Ascending aorta (tissue), 2 donors: Measurements from ENCODE around the gene DGKI. TPM values are rescaled to one million over a fixed set of nuclear protein-coding genes. Genes with fewer than 3 reads are reported as not detected.

ENCODE experiments used
- DNase-seq, 2 donors: peaks; one replicate each; pipeline ENCODE4 v3.0.0-alpha.2; 2019; ENCODE audit warnings: low spot score in 2 of 2
- H3K27ac ChIP-seq, 2 donors: fragments of 200-600 bp; sonication (generic); one replicate each; pipeline ENCODE4 v1.5.1; 2016 to 2017; ENCODE audit warnings: mild to moderate bottlenecking in 1 of 2
- H3K27me3 ChIP-seq: fragments of 200-600 bp; sonication (generic); one replicate; pipeline ENCODE4 v1.5.1; 2017
- H3K36me3 ChIP-seq, 2 donors: fragments of 200-600 bp; sonication (generic); one replicate each; pipeline ENCODE4 v1.5.1; 2016
- H3K4me1 ChIP-seq, 2 donors: fragments of 200-600 bp; sonication (generic); one replicate each; pipeline ENCODE4 v1.5.1; 2016 to 2017; ENCODE audit warnings: mild to moderate bottlenecking in 1 of 2
- H3K4me3 ChIP-seq, 2 donors: fragments of 200-600 bp; sonication (generic); one replicate each; pipeline ENCODE4 v1.5.1; 2016 to 2017; ENCODE audit warnings: mild to moderate bottlenecking in 1 of 2
- H3K9me3 ChIP-seq, 2 donors: fragments of 200-600 bp; sonication (generic); one replicate each; pipeline ENCODE4 v1.5.1; 2016
- intact Hi-C: fragments of 100-400 bp; cut with DNase I; formaldehyde crosslinking; loops from one replicate; pipeline ENCODE4 v1.15.1; 2023
- total RNA-seq: library from RNA; depleted of rRNA; stranded (reverse); fragments of >200 nt; gene quantifications from one replicate; pipeline ENCODE4 v1.1.0, GENCODE V29; 2016
- TF ChIP-seq, protein P1 (sequence below), 3 experiments: fragments of 200-600 bp in 2 of 3; fragments of 450-650 bp in 1 of 3; sonication (generic) in 2 of 3; IDR thresholded peaks; one replicate each; pipeline ENCODE4 v1.5.1; 2016 to 2019; ENCODE audit warnings: antibody characterized with exemption in 3 of 3, mild to moderate bottlenecking in 1 of 3, moderate library complexity in 1 of 3

Gene DGKI
- total RNA-seq, 1 donor from 2014 or later = 13.4 TPM

DNA sequence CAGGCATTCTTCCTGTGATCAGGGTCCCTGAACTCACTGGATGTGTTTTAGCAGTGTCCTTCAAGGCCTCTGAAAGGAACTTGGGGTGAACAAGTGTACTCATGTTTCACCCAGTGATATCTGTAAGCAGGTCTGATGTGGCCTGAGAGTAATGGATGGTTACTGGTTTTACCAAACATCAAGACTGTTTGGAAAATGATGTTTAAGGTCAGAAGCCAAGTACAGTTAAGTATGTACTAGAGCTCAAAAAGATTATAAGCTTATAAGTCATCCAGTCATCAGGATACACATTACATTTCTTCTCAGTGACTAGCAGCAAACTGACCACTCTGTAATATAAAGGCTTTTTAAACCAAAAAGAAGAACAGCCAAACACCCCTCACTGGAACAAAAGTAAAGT lies 423.5 kb downstream of the DGKI start:
- Histone ChIP-seq H3K4me1 (no peaks in the 10 kb centered on the region), H3K4me3 (no peak overlapping the region), H3K9me3 (no peaks in the 10 kb centered on the region), H3K36me3 (no peaks in the 10 kb centered on the region), H3K27me3 (no peaks in the 10 kb centered on the region), H3K27ac (no peak overlapping the region)
- intact Hi-C loops = no loop called here
- TF ChIP-seq, protein P1, sequence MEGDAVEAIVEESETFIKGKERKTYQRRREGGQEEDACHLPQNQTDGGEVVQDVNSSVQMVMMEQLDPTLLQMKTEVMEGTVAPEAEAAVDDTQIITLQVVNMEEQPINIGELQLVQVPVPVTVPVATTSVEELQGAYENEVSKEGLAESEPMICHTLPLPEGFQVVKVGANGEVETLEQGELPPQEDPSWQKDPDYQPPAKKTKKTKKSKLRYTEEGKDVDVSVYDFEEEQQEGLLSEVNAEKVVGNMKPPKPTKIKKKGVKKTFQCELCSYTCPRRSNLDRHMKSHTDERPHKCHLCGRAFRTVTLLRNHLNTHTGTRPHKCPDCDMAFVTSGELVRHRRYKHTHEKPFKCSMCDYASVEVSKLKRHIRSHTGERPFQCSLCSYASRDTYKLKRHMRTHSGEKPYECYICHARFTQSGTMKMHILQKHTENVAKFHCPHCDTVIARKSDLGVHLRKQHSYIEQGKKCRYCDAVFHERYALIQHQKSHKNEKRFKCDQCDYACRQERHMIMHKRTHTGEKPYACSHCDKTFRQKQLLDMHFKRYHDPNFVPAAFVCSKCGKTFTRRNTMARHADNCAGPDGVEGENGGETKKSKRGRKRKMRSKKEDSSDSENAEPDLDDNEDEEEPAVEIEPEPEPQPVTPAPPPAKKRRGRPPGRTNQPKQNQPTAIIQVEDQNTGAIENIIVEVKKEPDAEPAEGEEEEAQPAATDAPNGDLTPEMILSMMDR (IDR thresholded peaks at IDR 0.05) = no peak
- no peak for DNase-seq

- TF ChIP-seq, protein P1 (IDR thresholded peaks at IDR 0.05) = no peak
- H3K36me3 ChIP-seq = no peaks in the 10 kb centered on the region
- no peak overlapping the region for H3K4me3 ChIP-seq
- no peak for DNase-seq
- no peaks in the 10 kb centered on the region for H3K9me3 ChIP-seq
- H3K27ac ChIP-seq = no peak overlapping the region
- no peaks in the 10 kb centered on the region for H3K4me1 ChIP-seq
- intact Hi-C loops = no loop called here
- no peaks in the 10 kb centered on the region for H3K27me3 ChIP-seq
These were observed 425.4 kb downstream of the DGKI start for GRCh38 chr7:137421366-137421765.

DNA sequence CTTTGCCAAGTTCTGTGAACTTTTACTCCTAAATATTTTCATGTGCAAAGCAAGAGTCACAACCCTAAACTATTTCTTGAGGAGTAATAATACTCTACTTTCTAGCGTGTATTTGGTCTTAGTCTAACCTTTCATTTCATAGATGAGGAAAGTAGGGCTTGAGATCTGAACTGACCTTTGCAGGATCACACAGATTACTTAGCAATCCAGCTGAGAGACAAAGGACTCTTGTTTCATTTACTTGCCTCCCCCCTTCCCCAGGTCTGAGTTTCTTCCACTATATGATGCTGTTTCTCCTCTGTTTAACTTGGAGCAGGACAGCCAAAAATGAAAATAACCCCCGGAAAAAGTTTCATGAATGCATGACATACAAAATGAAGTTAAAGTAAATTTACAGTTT lies 427.9 kb downstream of the DGKI start:
- Histone ChIP-seq H3K9me3 (no peaks in the 10 kb centered on the region), H3K4me3 (no peak overlapping the region), H3K27me3 (no peaks in the 10 kb centered on the region), H3K36me3 (no peaks in the 10 kb centered on the region), H3K27ac (no peak overlapping the region), H3K4me1 (no peaks in the 10 kb centered on the region)
- intact Hi-C loops = no loop called here
- DNase-seq = no peak
- TF ChIP-seq, protein P1 (IDR thresholded peaks at IDR 0.05) = no peak

DNA sequence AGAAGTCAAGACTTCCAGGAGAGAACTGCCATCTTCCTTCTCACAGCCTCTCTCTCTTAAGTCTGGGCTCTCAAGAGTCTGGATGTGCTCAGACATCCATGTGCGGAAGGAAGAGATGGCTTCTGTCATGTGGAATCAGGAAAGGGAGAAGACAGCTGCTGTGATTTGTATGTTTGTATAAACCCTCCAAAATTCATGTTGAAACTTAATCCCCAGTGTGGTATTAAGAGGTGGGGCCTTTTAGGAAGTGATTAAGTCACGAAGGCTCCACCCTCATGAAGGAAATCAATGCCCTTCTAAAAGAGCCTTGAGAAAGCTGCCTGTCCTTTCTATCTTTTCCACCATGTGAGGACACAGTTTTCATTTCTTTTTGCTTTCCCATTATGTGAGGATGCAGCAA lies 429.3 kb downstream of the DGKI start:
- H3K36me3 ChIP-seq = no peaks in the 10 kb centered on the region
- intact Hi-C loops = no loop called here
- no peaks in the 10 kb centered on the region for H3K27me3 ChIP-seq
- no peaks in the 10 kb centered on the region for H3K4me1 ChIP-seq
- no peaks in the 10 kb centered on the region for H3K9me3 ChIP-seq
- no peak overlapping the region for H3K4me3 ChIP-seq
- no peak for DNase-seq
- H3K27ac ChIP-seq = no peak overlapping the region
- TF ChIP-seq, protein P1 (IDR thresholded peaks at IDR 0.05) = no peak

DNA sequence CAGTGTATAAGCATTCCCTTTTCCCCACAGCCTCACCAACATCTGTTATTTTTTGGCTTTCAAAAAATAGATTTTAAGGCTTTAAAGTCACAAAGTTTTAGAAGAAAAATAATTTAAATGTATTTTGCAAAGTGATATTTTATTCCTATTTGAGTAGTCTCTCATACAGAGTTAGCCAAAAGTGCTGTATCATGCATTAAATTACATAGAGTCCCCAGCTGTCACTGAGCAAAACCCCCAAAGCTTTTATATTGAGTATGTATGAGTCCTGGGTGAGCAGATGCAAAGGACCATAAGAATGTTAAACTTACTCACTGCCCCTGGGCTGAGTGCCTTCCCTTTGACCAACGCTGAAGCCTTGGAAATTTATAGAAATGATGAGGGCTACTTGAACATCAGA lies 432.9 kb downstream of the DGKI start:
- no peak overlapping the region for H3K27ac ChIP-seq
- intact Hi-C loops = no loop called here
- no peak overlapping the region for H3K4me3 ChIP-seq
- no peaks in the 10 kb centered on the region for H3K36me3 ChIP-seq
- H3K9me3 ChIP-seq = no peaks in the 10 kb centered on the region
- no peaks in the 10 kb centered on the region for H3K27me3 ChIP-seq
- no peak for DNase-seq
- TF ChIP-seq, protein P1 (IDR thresholded peaks at IDR 0.05) = no peak
- no peaks in the 10 kb centered on the region for H3K4me1 ChIP-seq

DNA sequence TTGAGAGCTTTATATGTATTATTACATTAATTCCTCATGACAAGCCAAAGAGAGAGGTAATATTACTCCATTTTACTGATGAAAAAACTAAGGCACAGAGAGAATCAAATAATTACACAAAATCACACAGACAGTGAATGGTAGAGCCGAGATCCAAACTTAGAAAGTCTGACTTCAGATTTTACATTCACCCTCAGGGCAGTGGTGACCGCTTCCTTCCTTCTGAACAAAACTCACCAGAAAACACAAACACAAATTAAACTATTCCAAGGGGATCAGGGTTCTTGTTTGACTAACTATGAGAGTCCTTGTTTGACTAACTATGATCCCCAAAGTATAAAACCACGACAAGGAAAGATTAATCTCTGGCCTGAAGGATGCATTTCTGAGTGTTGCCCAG lies 435.3 kb downstream of the DGKI start:
- Histone ChIP-seq H3K4me3 (no peak overlapping the region), H3K36me3 (no peaks in the 10 kb centered on the region), H3K27ac (no peak overlapping the region), H3K4me1 (no peaks in the 10 kb centered on the region), H3K27me3 (no peaks in the 10 kb centered on the region), H3K9me3 (no peaks in the 10 kb centered on the region)
- intact Hi-C loops = no loop called here
- TF ChIP-seq, protein P1 (IDR thresholded peaks at IDR 0.05) = no peak
- no peak for DNase-seq
